Measurements from ENCODE around the gene PI4KA.

- TF ChIP-seq CTCF (conservative IDR thresholded peaks at IDR 0.05 in 1 of 2, IDR thresholded peaks at IDR 0.05 in 1 of 2; ENCODE audit: low read depth in 1 of 2, low read length in 2 of 2) (no peak), EZH2 (IDR thresholded peaks at IDR 0.05; ENCODE audit: low read length, missing control alignments) (no peak)
Measured at GRCh38 chr22:20839837-20840645, 18.6 kb downstream of the PI4KA start.
